GM12891 (cell line): ENCODE results near the gene SPRY2.

Source experiments
- PAX5 ChIP-seq: IDR thresholded peaks from 2 replicates; pipeline ENCODE4 v1.6.1; 2011; ENCODE audit warnings: low read length, moderate library complexity, mild to moderate bottlenecking; ENCODE audit not compliant: insufficient read depth, severe bottlenecking
- POLR2A ChIP-seq: IDR thresholded peaks from 2 replicates; pipeline ENCODE4 v1.6.1; 2011; ENCODE audit warnings: low read depth, low read length, control low read depth
- POLR2AphosphoS5 ChIP-seq: IDR thresholded peaks from 2 replicates; pipeline ENCODE4 v1.6.1; 2011; ENCODE audit warnings: low read depth, low read length, control low read depth
- POU2F2 ChIP-seq: IDR thresholded peaks from 2 replicates; pipeline ENCODE4 v1.6.1; 2011; ENCODE audit warnings: low read depth, mild to moderate bottlenecking, control low read depth, low read length, moderate library complexity
- SPI1 ChIP-seq: IDR thresholded peaks from 2 replicates; pipeline ENCODE4 v1.6.1; 2011; ENCODE audit warnings: low read depth, low read length, control low read depth
- TAF1 ChIP-seq: IDR thresholded peaks from 2 replicates; pipeline ENCODE4 v1.6.1; 2011; ENCODE audit warnings: low read depth, low read length, control low read depth

GRCh38 chr13:80314711-80315653 is 25.9 kb downstream of the SPRY2 start:
- TF ChIP-seq POU2F2 (no peak), POLR2A (no peak), TAF1 (no peak), POLR2AphosphoS5 (no peak), PAX5 (no peak), SPI1 (no peak)
